ENCODE data around the gene TMEM212. TPM values are rescaled to one million over a fixed set of nuclear protein-coding genes. Genes with fewer than 3 reads are reported as not detected.

TMEM212 gene
- total RNA-seq, 1 experiment from 2014 or later = not detected

GRCh38 chr3:171863920-171864319 is 20.8 kb downstream of the TMEM212 start:
- CTCF ChIA-PET = no interaction called here
- intact Hi-C loops (cut with micrococcal nuclease; ENCODE audit: unreplicated experiment) = no loop called here
- Histone ChIP-seq H3K36me3 (ENCODE audit: low read depth) (no peaks in the 10 kb centered on the region), H3K79me2 (ENCODE audit: low read depth) (no peaks in the 10 kb centered on the region), H3K4me1 (replicated peaks; ENCODE audit: insufficient read depth) (no peaks in the 10 kb centered on the region), H4K20me1 (ENCODE audit: insufficient read depth) (no peaks in the 10 kb centered on the region), H3K9me2 (ENCODE audit: insufficient read depth) (no peaks in the 10 kb centered on the region), H3K4me3 (no peak overlapping the region), H2AFZ (no peak overlapping the region), H3F3A (ENCODE audit: insufficient read depth, low read depth) (no peaks in the 10 kb centered on the region), H3K9me3 (ENCODE audit: insufficient read depth, low read depth) (no peaks in the 10 kb centered on the region), H3K27ac (no peak overlapping the region), H3K4me2 (no peak overlapping the region), H3K27me3 (ENCODE audit: insufficient read depth, low read depth) (no peaks in the 10 kb centered on the region)
- POLR2A ChIA-PET (ENCODE audit: unreplicated experiment) = no interaction called here
- DNase-seq = no peak
- no TSS peak for BruUV-seq (replicated peaks)
- no peak for TF ChIP-seq EZH2 (IDR thresholded peaks at IDR 0.05; ENCODE audit: low read depth)
- no peak for TF ChIP-seq CTCF (conservative IDR thresholded peaks at IDR 0.05)

DNA sequence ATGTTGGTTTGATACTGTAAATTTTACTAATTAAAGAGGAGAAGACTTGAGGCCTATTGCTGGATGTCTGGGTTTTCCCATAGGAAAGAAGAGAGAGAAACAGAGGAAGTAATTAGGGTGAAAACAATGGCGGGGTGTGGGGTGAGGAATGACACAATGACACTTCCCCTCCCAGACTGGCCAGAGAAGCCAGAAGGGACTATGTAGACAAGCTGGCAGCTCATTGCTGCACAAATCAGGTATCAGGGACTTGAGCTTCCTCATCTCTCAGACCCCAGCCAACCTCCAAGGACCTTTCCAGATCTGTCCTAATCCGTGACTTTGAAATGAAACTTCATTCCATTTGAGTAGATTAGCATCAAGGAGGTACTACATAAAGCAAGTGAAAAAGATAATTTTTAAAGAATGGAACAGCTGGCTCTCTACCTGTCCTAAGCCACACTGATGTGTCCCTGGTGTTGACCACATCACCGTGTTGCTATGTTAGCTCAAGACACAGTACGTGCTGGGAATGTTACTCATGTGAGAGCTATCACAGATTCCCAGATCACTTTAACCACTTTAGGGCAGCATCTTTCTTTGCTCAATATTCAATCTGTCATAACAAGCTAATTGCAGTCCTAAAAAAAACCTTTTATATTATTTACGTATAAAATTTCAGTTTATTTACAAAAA is 22.2 kb downstream of the TMEM212 start:
- no peak overlapping the region for H3K27ac ChIP-seq
- DNase-seq = no peak
- CTCF ChIA-PET = no interaction called here
- no peak for TF ChIP-seq CTCF (conservative IDR thresholded peaks at IDR 0.05)
- TF ChIP-seq EZH2 (IDR thresholded peaks at IDR 0.05; ENCODE audit: low read depth) = no peak
- no peak overlapping the region for H3K4me2 ChIP-seq
- no peaks in the 10 kb centered on the region for H4K20me1 ChIP-seq (ENCODE audit: insufficient read depth)
- no peaks in the 10 kb centered on the region for H3K27me3 ChIP-seq (ENCODE audit: insufficient read depth, low read depth)
- no peaks in the 10 kb centered on the region for H3F3A ChIP-seq (ENCODE audit: insufficient read depth, low read depth)
- H3K4me3 ChIP-seq = no peak overlapping the region
- BruUV-seq (replicated peaks) = no TSS peak
- no peaks in the 10 kb centered on the region for H3K4me1 ChIP-seq (replicated peaks; ENCODE audit: insufficient read depth)
- H3K9me2 ChIP-seq (ENCODE audit: insufficient read depth) = no peaks in the 10 kb centered on the region
- no peaks in the 10 kb centered on the region for H3K36me3 ChIP-seq (ENCODE audit: low read depth)
- POLR2A ChIA-PET (ENCODE audit: unreplicated experiment) = no interaction called here
- no peak overlapping the region for H2AFZ ChIP-seq
- intact Hi-C loops (cut with micrococcal nuclease; ENCODE audit: unreplicated experiment) = no loop called here
- H3K79me2 ChIP-seq (ENCODE audit: low read depth) = no peaks in the 10 kb centered on the region
- H3K9me3 ChIP-seq (ENCODE audit: insufficient read depth, low read depth) = no peaks in the 10 kb centered on the region

GRCh38 chr3:171867981-171868380 is 24.8 kb downstream of the TMEM212 start:
- H3K79me2 ChIP-seq (ENCODE audit: low read depth) = no peaks in the 10 kb centered on the region
- intact Hi-C loops (cut with micrococcal nuclease; ENCODE audit: unreplicated experiment) = no loop called here
- DNase-seq = no peak
- ChIA-PET POLR2A (ENCODE audit: unreplicated experiment) (no interaction called here), CTCF (no interaction called here)
- H3K36me3 ChIP-seq (ENCODE audit: low read depth) = no peaks in the 10 kb centered on the region
- no peaks in the 10 kb centered on the region for H3K27me3 ChIP-seq (ENCODE audit: insufficient read depth, low read depth)
- no peak overlapping the region for H3K27ac ChIP-seq
- H3K4me3 ChIP-seq = no peak overlapping the region
- no peaks in the 10 kb centered on the region for H3F3A ChIP-seq (ENCODE audit: insufficient read depth, low read depth)
- no peaks in the 10 kb centered on the region for H3K9me2 ChIP-seq (ENCODE audit: insufficient read depth)
- no peak overlapping the region for H2AFZ ChIP-seq
- H3K4me2 ChIP-seq = no peak overlapping the region
- BruUV-seq (replicated peaks) = no TSS peak
- TF ChIP-seq CTCF (conservative IDR thresholded peaks at IDR 0.05) (peak; percentile 72), EZH2 (IDR thresholded peaks at IDR 0.05; ENCODE audit: low read depth) (no peak)
- no peaks in the 10 kb centered on the region for H3K4me1 ChIP-seq (replicated peaks; ENCODE audit: insufficient read depth)
- H3K9me3 ChIP-seq (ENCODE audit: insufficient read depth, low read depth) = no peaks in the 10 kb centered on the region
- no peaks in the 10 kb centered on the region for H4K20me1 ChIP-seq (ENCODE audit: insufficient read depth)

All from PC-9 (cell line).